Testis (tissue), 3 donors: Measurements from ENCODE around the gene UVRAG. TPM values are rescaled to one million over a fixed set of nuclear protein-coding genes. Genes with fewer than 3 reads are reported as not detected.

Experiments used
- DNase-seq: peaks from one replicate; pipeline ENCODE4 v3.0.0-alpha.2; 2019
- H3K27ac ChIP-seq, 2 donors: fragments of 200-600 bp; sonication (generic); one replicate each; pipeline ENCODE4 v1.5.1; 2019
- H3K27me3 ChIP-seq: fragments of 200-600 bp; sonication (generic); one replicate; pipeline ENCODE4 v1.5.1; 2019
- H3K36me3 ChIP-seq: fragments of 200-600 bp; sonication (generic); one replicate; pipeline ENCODE4 v1.5.1; 2017; ENCODE audit warnings: low read depth; ENCODE audit errors: missing control alignments
- H3K4me1 ChIP-seq: fragments of 200-600 bp; sonication (generic); one replicate; pipeline ENCODE4 v1.5.1; 2019
- H3K4me3 ChIP-seq, 2 donors: fragments of 200-600 bp; sonication (generic); one replicate each; pipeline ENCODE4 v1.5.1; 2017 to 2019
- H3K9me3 ChIP-seq: fragments of 200-600 bp; sonication (generic); one replicate; pipeline ENCODE4 v1.5.1; 2017
- CTCF ChIP-seq, 3 experiments: fragments of 450-650 bp in 2 of 3; fragments of 200-600 bp in 1 of 3; sonication (generic) in 1 of 3; IDR thresholded peaks; one replicate each; pipeline ENCODE4 v1.5.1; 2016 to 2019; ENCODE audit warnings: antibody characterized with exemption in 3 of 3, mild to moderate bottlenecking in 2 of 3, moderate library complexity in 1 of 3
- POLR2A ChIP-seq: fragments of 450-650 bp; IDR thresholded peaks from one replicate; pipeline ENCODE4 v1.6.1; 2017; ENCODE audit warnings: antibody characterized with exemption, mild to moderate bottlenecking, moderate library complexity
- WGBS, 2 donors: methylation state at CpG; one replicate each; pipeline ENCODE4 v1.1.5; 2018; 5-methylcytosine and 5-hydroxymethylcytosine counted together
- intact Hi-C: fragments of 100-400 bp; cut with DNase I; formaldehyde crosslinking; loops from one replicate; pipeline ENCODE4 v1.15.1; 2023; ENCODE audit warnings: low total_unique reads
- polyA plus RNA-seq: library from polyadenylated mRNA; stranded (reverse); fragments of 350-450 nt; fragmentation: Illumina TruSeq; extraction: RNeasy Lipid Tissue Mini Kit (QIAGEN cat#74804); gene quantifications from one replicate; pipeline ENCODE4 v1.2.3, GENCODE V29; 2014; ENCODE audit warnings: low read depth, low replicate concordance; ENCODE audit not compliant: insufficient read depth
- total RNA-seq, 2 donors: library from RNA; depleted of rRNA; stranded (reverse); fragments of >200 nt; gene quantifications; one replicate each; pipeline ENCODE4 v1.2.3, GENCODE V29; 2016

Gene UVRAG
- total and polyA plus RNA-seq, 3 donors from 2014 or later = 10.8 to 22.4 (median 20.1) TPM

GRCh38 chr11:75939992-75940391 is 125.0 kb downstream of the UVRAG start:
- intact Hi-C loops = no loop called here
- Histone ChIP-seq H3K9me3 (no peaks in the 10 kb centered on the region), H3K27ac (no peak overlapping the region), H3K4me3 (no peak overlapping the region), H3K27me3 (no peaks in the 10 kb centered on the region), H3K36me3 (no peaks in the 10 kb centered on the region), H3K4me1 (no peaks in the 10 kb centered on the region)
- 68 to 83% methylated on average over 1 of the region's 1 CpG for WGBS, 2 donors
- no peak for DNase-seq
- TF ChIP-seq POLR2A = no peak
- TF ChIP-seq CTCF (IDR thresholded peaks at IDR 0.05) = no peak

GRCh38 chr11:75940911-75941310 is 125.9 kb downstream of the UVRAG start:
- intact Hi-C loops = no loop called here
- no peaks in the 10 kb centered on the region for H3K27me3 ChIP-seq
- no peaks in the 10 kb centered on the region for H3K36me3 ChIP-seq
- H3K4me1 ChIP-seq = no peaks in the 10 kb centered on the region
- no peaks in the 10 kb centered on the region for H3K9me3 ChIP-seq
- H3K27ac ChIP-seq = no peak overlapping the region
- H3K4me3 ChIP-seq = no peak overlapping the region
- DNase-seq = no peak
- TF ChIP-seq POLR2A = no peak
- no peak for TF ChIP-seq CTCF (IDR thresholded peaks at IDR 0.05)

- Histone ChIP-seq H3K36me3 (no peaks in the 10 kb centered on the region), H3K27ac (no peak overlapping the region), H3K4me3 (no peak overlapping the region), H3K27me3 (no peaks in the 10 kb centered on the region), H3K9me3 (no peaks in the 10 kb centered on the region), H3K4me1 (no peaks in the 10 kb centered on the region)
- 92 to 96% methylated on average over 3 of the region's 3 CpGs for WGBS, 2 donors
- intact Hi-C loops = no loop called here
- DNase-seq = no peak
- TF ChIP-seq POLR2A (no peak), CTCF (IDR thresholded peaks at IDR 0.05) (no peak)
Measured at GRCh38 chr11:75944515-75944914, 129.5 kb downstream of the UVRAG start.

DNA sequence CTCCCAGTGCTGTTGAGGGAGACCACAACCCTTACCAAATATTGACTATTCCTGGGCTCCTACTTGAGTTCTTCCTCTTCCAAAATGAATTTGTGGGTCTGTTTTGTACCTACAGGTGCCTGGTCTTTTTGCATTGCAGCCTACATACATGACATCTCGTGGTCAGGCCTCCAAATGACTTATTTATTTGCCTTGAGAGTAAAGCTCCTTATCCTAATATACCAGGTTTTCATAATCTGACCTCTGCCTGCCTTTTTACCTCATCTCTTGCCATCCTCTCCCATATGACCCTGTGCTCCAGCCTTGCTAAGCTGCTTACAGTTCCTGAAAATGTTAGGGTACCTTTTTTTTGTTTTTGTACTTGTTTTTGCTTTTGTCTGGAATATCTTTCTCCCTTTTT is 130.4 kb downstream of the UVRAG start:
- no peak overlapping the region for H3K27ac ChIP-seq
- no peaks in the 10 kb centered on the region for H3K36me3 ChIP-seq
- intact Hi-C loops = no loop called here
- no peak overlapping the region for H3K4me3 ChIP-seq
- H3K27me3 ChIP-seq = no peaks in the 10 kb centered on the region
- no peak for TF ChIP-seq POLR2A
- TF ChIP-seq CTCF (IDR thresholded peaks at IDR 0.05) = no peak
- whole genome bisulfite sequencing, 2 donors = 86 to 93% methylated on average over 1 of the region's 1 CpG
- no peaks in the 10 kb centered on the region for H3K4me1 ChIP-seq
- DNase-seq = no peak
- H3K9me3 ChIP-seq = no peaks in the 10 kb centered on the region

DNA sequence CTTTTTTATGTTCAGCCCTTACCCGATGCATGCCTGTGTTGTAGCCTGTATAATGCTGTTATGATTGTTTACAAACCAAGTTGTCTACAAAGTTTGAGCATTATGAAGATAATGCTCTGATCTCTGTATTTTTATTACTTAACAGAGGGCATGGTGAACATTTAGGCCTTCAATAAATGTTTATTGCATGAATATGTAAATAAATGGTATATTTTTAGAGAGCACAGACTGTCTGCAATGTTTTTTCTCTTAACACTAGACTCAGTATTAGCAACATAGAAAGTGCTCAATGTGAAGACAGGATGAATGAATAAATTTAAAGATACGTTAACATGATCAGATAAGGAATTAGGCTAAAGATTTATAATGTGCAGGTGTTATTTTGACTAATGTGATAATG is 130.9 kb downstream of the UVRAG start:
- intact Hi-C loops = no loop called here
- DNase-seq = no peak
- WGBS, 2 donors = 53 to 73% methylated on average over 2 of the region's 2 CpGs
- no peaks in the 10 kb centered on the region for H3K9me3 ChIP-seq
- no peaks in the 10 kb centered on the region for H3K36me3 ChIP-seq
- TF ChIP-seq POLR2A (no peak), CTCF (IDR thresholded peaks at IDR 0.05) (no peak)
- H3K4me1 ChIP-seq = no peaks in the 10 kb centered on the region
- no peaks in the 10 kb centered on the region for H3K27me3 ChIP-seq
- no peak overlapping the region for H3K4me3 ChIP-seq
- H3K27ac ChIP-seq = peak overlapping the region in 1 of 2 donors; percentile 51
